Activated T-cell treated with anti-CD3 and anti-CD28 coated beads, Interleukin-2, amount 50 U/mL, for 48 hours (primary cell): ENCODE measurements around the gene MAP3K4.

Experiments
- DNase-seq, 2 experiments: peaks; one replicate each; pipeline ENCODE4 v3.0.0-alpha.2; 2020

The MAP3K4 gene

GRCh38 chr6:161128680-161129196 lies 137.2 kb downstream of the MAP3K4 start:
- DNase-seq = peak; percentile 66 to 70

GRCh38 chr6:161130541-161130940 lies 139.0 kb downstream of the MAP3K4 start:
- DNase-seq = peak in 1 of 2 experiments; percentile 7

GRCh38 chr6:161130967-161131766 lies 139.6 kb downstream of the MAP3K4 start:
- DNase-seq = no peak

GRCh38 chr6:161132384-161132783 lies 140.8 kb downstream of the MAP3K4 start:
- no peak for DNase-seq

GRCh38 chr6:161133963-161134362 lies 142.4 kb downstream of the MAP3K4 start:
- DNase-seq = no peak

GRCh38 chr6:161134550-161135298 lies 143.2 kb downstream of the MAP3K4 start:
- DNase-seq = no peak

- DNase-seq = no peak
Measured at GRCh38 chr6:161135695-161136591, 144.4 kb downstream of the MAP3K4 start.

- no peak for DNase-seq
Measured at GRCh38 chr6:161136655-161137054, 145.1 kb downstream of the MAP3K4 start.

GRCh38 chr6:161137320-161137719 lies 145.8 kb downstream of the MAP3K4 start:
- DNase-seq = no peak

- DNase-seq = peak in 1 of 2 experiments; percentile 10
Measured at GRCh38 chr6:161137839-161138542, 146.4 kb downstream of the MAP3K4 start.

GRCh38 chr6:161138543-161139303 lies 147.2 kb downstream of the MAP3K4 start:
- DNase-seq = peak in 1 of 2 experiments; percentile 16

GRCh38 chr6:161139304-161139765 lies 147.8 kb downstream of the MAP3K4 start:
- DNase-seq = no peak

- DNase-seq = peak in 1 of 2 experiments; percentile 14
Measured at GRCh38 chr6:161139766-161140553, 148.4 kb downstream of the MAP3K4 start.

GRCh38 chr6:161140554-161140875 lies 148.9 kb downstream of the MAP3K4 start:
- DNase-seq = no peak

- DNase-seq = peak in 1 of 2 experiments; percentile 8
Measured at GRCh38 chr6:161141173-161141572, 149.6 kb downstream of the MAP3K4 start.

- no peak for DNase-seq
Measured at GRCh38 chr6:161142957-161143296, 151.4 kb downstream of the MAP3K4 start.

GRCh38 chr6:161143663-161144430 lies 152.3 kb downstream of the MAP3K4 start:
- peak in 1 of 2 experiments; percentile 9 for DNase-seq

- DNase-seq = no peak
Measured at GRCh38 chr6:161150136-161150535, 158.6 kb downstream of the MAP3K4 start.

GRCh38 chr6:161150566-161150965 lies 159.0 kb downstream of the MAP3K4 start:
- no peak for DNase-seq
